SH-SY5Y (cell line): ENCODE measurements around the gene SHISA4.

Source experiments
- GATA2 ChIP-seq: IDR thresholded peaks from 2 replicates; pipeline ENCODE4 v1.6.1; 2011; ENCODE audit warnings: mild to moderate bottlenecking, low read depth, low read length
- GATA3 ChIP-seq: IDR thresholded peaks from 2 replicates; pipeline ENCODE4 v1.6.1; 2011; ENCODE audit warnings: low read depth, mild to moderate bottlenecking, low read length, moderate library complexity

SHISA4 gene

GRCh38 chr1:201890806-201891450 lies 2.2 kb downstream of the SHISA4 start:
- TF ChIP-seq GATA3 (no peak), GATA2 (no peak)

GRCh38 chr1:201891451-201892045 lies 2.9 kb downstream of the SHISA4 start:
- TF ChIP-seq GATA3 = no peak
- TF ChIP-seq GATA2 = no peak

DNA sequence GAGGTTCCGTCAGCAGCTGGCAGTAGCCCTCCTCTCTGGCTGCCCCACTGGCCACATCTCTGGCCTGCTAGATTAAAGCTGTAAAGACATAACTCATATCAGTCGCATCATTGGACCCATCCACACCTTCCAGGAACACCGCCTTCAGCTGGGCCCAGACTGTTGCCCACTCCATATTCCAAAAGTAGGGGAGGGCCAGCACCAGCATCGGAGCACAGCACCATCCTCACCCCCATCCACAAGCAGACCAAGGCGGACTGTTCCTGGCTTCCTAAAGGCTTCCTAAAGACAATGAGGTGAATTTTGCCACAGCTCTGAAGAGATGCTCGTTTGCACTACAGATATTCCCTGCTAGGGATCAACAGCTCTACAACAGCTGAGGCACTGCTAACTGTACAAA lies 3.5 kb downstream of the SHISA4 start:
- TF ChIP-seq GATA3 (no peak), GATA2 (no peak)

DNA sequence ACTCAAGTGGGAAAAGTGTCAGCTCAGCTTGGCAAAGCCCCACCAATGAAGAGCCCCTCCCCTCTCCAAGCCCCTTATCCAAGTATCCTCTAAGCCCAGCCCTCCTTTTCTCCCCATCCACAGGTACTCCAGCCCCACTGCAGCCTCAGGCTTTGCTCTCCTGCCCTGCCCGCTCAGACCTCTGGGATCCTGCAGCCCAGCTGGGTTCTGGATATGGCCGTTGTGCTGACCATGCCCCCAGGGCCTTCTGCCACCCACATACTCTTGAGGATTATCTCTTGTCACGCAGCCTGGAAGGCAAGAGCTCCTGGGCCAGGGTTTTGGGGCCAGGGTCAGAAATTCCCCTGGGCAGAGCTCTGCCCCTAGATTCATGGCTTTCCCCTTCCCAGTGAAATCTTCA lies 4.7 kb downstream of the SHISA4 start:
- TF ChIP-seq GATA3 = no peak
- TF ChIP-seq GATA2 = no peak

GRCh38 chr1:201894343-201895119 lies 5.8 kb downstream of the SHISA4 start:
- no peak for TF ChIP-seq GATA2

- TF ChIP-seq GATA3 (no peak), GATA2 (no peak)
Observed at GRCh38 chr1:201895120-201895665, 6.5 kb downstream of the SHISA4 start.

DNA sequence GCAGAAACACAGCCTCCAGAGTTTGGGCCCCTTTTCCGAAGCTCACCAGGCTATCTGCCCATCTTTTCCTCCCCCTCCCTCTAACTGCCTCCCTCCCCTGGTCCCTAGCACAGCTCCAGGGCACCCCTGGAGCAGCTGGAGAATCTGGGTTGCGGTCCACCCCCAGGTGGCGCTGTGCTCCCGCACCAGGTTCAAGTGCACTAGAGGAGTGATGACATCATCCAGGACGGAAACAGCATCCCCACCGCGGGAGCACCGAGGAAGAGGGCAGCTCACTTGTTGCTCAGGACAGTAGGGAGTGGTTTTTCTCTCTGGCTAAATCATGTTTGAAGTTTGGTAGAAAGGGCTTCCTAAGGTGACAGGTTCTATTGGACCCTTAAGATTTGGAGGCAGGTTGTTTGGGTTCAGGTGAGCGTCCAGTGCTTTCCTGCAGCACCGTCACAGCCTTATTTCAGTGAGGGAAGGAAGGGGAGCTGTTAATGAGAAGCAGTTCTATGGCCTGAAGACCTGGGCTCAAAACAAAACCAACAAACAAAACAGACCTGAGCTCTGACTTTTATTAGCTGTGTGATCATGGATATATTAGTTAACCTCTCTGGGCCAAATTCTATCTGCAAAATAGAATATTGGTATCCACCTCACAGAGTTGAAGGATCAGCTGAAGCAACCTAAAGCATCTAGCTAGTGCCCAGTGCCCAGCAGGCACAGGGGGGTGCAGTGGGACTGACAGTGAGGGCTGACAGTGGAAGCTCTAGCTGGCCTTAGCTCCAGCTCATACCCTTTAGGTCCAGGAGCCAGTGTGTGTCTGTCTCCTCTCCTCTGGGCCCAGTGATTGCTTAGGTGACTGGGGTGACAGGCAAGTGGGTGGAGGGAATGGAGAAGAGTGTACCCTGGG lies 7.5 kb downstream of the SHISA4 start:
- TF ChIP-seq GATA2 = no peak
- TF ChIP-seq GATA3 = no peak

- TF ChIP-seq GATA2 (no peak), GATA3 (no peak)
Observed at GRCh38 chr1:201896951-201897391, 8.3 kb downstream of the SHISA4 start.

GRCh38 chr1:201898240-201898894 lies 9.7 kb downstream of the SHISA4 start:
- TF ChIP-seq GATA3 (no peak), GATA2 (no peak)

DNA sequence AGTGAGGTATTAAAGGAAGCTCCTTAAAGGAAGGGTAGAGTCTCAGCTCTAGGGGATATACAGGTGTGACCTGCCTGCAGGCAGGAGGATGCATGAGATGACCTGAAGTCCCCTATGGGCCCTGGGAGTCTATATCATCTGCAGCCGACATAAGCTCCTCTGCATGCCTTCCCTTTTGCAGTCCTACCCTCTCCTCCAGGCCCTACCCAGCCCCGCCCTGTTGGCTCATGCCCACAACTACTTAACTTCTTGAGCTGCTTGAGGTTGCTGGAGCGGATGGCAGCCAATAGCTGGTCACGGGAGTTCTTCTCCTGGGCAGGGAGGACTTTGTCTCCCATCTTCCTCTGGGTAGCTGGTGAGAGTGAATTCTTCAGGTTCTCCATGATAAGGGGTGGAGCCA lies 10.3 kb downstream of the SHISA4 start:
- no peak for TF ChIP-seq GATA2
- no peak for TF ChIP-seq GATA3

GRCh38 chr1:201899683-201900429 lies 11.2 kb downstream of the SHISA4 start:
- TF ChIP-seq GATA3 (no peak), GATA2 (no peak)

- TF ChIP-seq GATA3 (no peak), GATA2 (no peak)
Observed at GRCh38 chr1:201900476-201900875, 11.8 kb downstream of the SHISA4 start.

DNA sequence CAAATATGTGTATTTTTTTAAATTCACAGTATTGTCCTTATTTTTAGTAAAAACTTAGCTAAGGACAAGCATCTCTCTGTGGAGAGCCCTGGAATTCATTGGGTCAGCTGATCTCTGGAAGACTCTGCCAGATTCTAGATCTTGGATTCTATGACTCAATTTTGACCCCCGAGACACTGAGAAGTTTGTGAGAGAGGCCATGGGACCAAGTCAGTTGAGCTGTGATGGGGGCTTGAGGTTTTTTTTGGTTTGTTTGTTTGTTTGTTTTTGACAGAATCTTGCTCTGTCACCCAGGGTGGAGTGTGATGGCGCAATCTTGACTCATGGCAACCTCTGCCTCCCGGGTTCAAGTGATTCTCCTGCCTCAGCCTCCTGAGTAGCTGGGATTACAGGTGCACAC lies 13.5 kb downstream of the SHISA4 start:
- no peak for TF ChIP-seq GATA2
- TF ChIP-seq GATA3 = no peak

DNA sequence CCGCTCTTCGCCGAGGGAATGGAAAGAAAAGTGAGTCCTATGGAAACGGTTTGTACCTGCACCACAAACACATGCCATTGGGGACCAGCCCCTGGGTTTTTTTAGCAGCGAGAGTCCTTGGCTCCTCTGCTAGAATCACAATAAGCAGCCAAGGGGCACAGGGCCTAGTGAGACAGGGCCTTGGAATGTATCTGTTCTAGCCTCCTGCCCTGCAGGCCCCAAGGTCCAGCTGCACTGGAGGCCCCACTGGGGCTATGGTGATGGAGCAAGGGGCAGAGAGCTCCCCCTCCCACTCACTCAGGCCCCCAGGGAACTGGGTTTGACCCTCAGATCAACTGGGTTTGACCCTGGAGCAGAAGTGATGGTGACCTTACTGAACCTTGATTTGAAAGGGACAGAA lies 14.4 kb downstream of the SHISA4 start:
- no peak for TF ChIP-seq GATA2
- no peak for TF ChIP-seq GATA3
